HepG2 (cell line): Measurements from ENCODE around the gene RAPGEF2. TPM values are rescaled to one million over a fixed set of nuclear protein-coding genes. Genes with fewer than 3 reads are reported as not detected.

Experiments
- ATAC-seq: fragments of 200-7000 bp; cut with Tn5 transposase; 3 replicates; pipeline ENCODE4 v1.9.1; 2020; ENCODE audit warnings: mild to moderate bottlenecking, moderate library complexity
- BruUV-seq: library from RNA; stranded (reverse); fragments of 400-500 nt; replicated peaks from 2 replicates; lab custom pipeline; 2021; lab: Mats Ljungman, UMichigan
- CTCF ChIA-PET: fragments of 300-600 bp; formaldehyde crosslinking; extraction: SDS; loops from one replicate; lab custom pipeline; 2021; ENCODE audit warnings: low total read pairs, inconsistent platforms, low intra/inter-chr PET ratio; lab: Yijun Ruan, JAX
- POLR2A ChIA-PET: fragments of 350-600 bp; sonication (Branson Sonifier 250); formaldehyde crosslinking; loops from one replicate; lab custom pipeline; 2020; ENCODE audit warnings: antibody characterized with exemption, inconsistent platforms; lab: Yijun Ruan, JAX
- DNase-seq: peaks from one replicate; pipeline ENCODE4 v3.0.0-alpha.2; 2015; ENCODE audit warnings: low spot score
- FAIRE-seq: peaks from 3 replicates; lab custom pipeline; 2011; peaks lifted over from hg19 to GRCh38; lab: Jason Lieb, UNC
- H2AFZ ChIP-seq: one replicate; pipeline ENCODE4 v1.6.1; 2011; ENCODE audit warnings: low read length, inconsistent platforms
- H3K27ac ChIP-seq: fragments of 300-600 bp; 3 replicates; pipeline ENCODE4 v1.8.0; 2011; ENCODE audit warnings: mixed run types, mild to moderate bottlenecking, mixed read lengths, low read length, inconsistent platforms; ENCODE audit not compliant: insufficient read depth; ENCODE audit errors: extremely low read length
- H3K27me3 ChIP-seq, 2 experiments: fragments of 200-600 bp in 1 of 2; 2 replicates in 1 of 2; 3 replicates in 1 of 2; pipeline versions ENCODE4 v1.6.0 to v1.8.0; 2011; ENCODE audit warnings: low read length in 2 of 2, mild to moderate bottlenecking in 2 of 2, moderate library complexity in 2 of 2, inconsistent platforms in 1 of 2; ENCODE audit not compliant: insufficient read depth in 2 of 2, control insufficient read depth in 1 of 2
- H3K36me3 ChIP-seq, 2 experiments: fragments of 200-600 bp in 1 of 2; replicated peaks in 1 of 2; 2 replicates in 1 of 2; 3 replicates in 1 of 2; pipeline versions ENCODE4 v1.5.1 to v1.8.0; 2011; ENCODE audit warnings: low read length in 2 of 2, inconsistent platforms in 1 of 2; ENCODE audit not compliant: insufficient read depth in 2 of 2, control insufficient read depth in 1 of 2
- H3K4me1 ChIP-seq: 2 replicates; pipeline ENCODE4 v1.5.1; 2012; ENCODE audit warnings: low read length, inconsistent platforms; ENCODE audit not compliant: insufficient read depth
- H3K4me2 ChIP-seq: 2 replicates; pipeline ENCODE4 v1.6.0; 2011; ENCODE audit warnings: low read depth, low read length, inconsistent platforms
- H3K4me3 ChIP-seq, 3 experiments: fragments of 200-600 bp in 1 of 3; sonication (generic), shearing (Covaris generic) in 1 of 3; replicated peaks in 1 of 3; 2 replicates each; pipeline ENCODE4 v1.5.1; 2011 to 2016; ENCODE audit warnings: low read length in 3 of 3, inconsistent platforms in 2 of 3, low read depth in 2 of 3, mild to moderate bottlenecking in 2 of 3, control low read depth in 1 of 3, mixed read lengths in 1 of 3; ENCODE audit not compliant: insufficient read depth in 1 of 3
- H3K79me2 ChIP-seq: one replicate; pipeline ENCODE4 v1.6.1; 2011; ENCODE audit warnings: low read length, inconsistent platforms; ENCODE audit not compliant: insufficient read depth
- H3K9ac ChIP-seq: 2 replicates; pipeline ENCODE4 v1.6.0; 2011; ENCODE audit warnings: mild to moderate bottlenecking, low read depth, low read length, inconsistent platforms; ENCODE audit not compliant: insufficient read depth
- H3K9me3 ChIP-seq: 2 replicates; pipeline ENCODE4 v1.5.1; 2012; ENCODE audit warnings: mild to moderate bottlenecking, low read length
- H4K20me1 ChIP-seq: 2 replicates; pipeline ENCODE4 v1.6.0; 2011; ENCODE audit warnings: inconsistent platforms, mild to moderate bottlenecking, low read length, moderate library complexity; ENCODE audit not compliant: insufficient read depth
- KIAA2018 ChIP-seq: sonication (generic); formaldehyde crosslinking; IDR thresholded peaks from 2 replicates; pipeline ENCODE4 v1.5.0; 2020; ENCODE audit warnings: mild to moderate bottlenecking, missing genetic modification reagents, borderline replicate concordance
- MNT ChIP-seq: fragments of 450-650 bp; IDR thresholded peaks from 2 replicates; pipeline ENCODE4 v1.6.1; 2016
- RERE ChIP-seq: IDR thresholded peaks from 2 replicates; pipeline ENCODE4 v1.6.1; 2016; ENCODE audit warnings: low read depth, missing genetic modification reagents, missing compliant biosample characterization
- ZBTB39 ChIP-seq: sonication (generic); formaldehyde crosslinking; IDR thresholded peaks from 2 replicates; pipeline ENCODE4 v1.5.0; 2020; ENCODE audit warnings: missing genetic modification reagents
- ZFAT ChIP-seq: sonication (generic); formaldehyde crosslinking; conservative IDR thresholded peaks from 2 replicates; pipeline ENCODE4 v1.8.1; 2023; ENCODE audit warnings: missing genetic modification reagents, inconsistent platforms
- ZNF124 ChIP-seq: sonication (generic); formaldehyde crosslinking; IDR thresholded peaks from 2 replicates; pipeline ENCODE4 v1.4.0; 2020; ENCODE audit warnings: missing genetic modification reagents
- ZZZ3 ChIP-seq: sonication (generic); formaldehyde crosslinking; IDR thresholded peaks from 2 replicates; pipeline ENCODE4 v1.4.0; 2020; ENCODE audit warnings: missing genetic modification reagents, mild to moderate bottlenecking, borderline replicate concordance
- in situ Hi-C: cut with HindIII; loops from 2 replicates; pipeline ENCODE4 v1.10.0; 2017; ENCODE audit warnings: low pct_unique_long_range_greater_than_20kb; ENCODE audit not compliant: extremely low pct_ligation_motif_present
- intact Hi-C: fragments of 100-400 bp; cut with micrococcal nuclease; formaldehyde crosslinking; loops from one replicate; pipeline ENCODE4 v1.10.0; 2022; ENCODE audit not compliant: unreplicated experiment
- polyA plus RNA-seq, 8 experiments: library from polyadenylated mRNA; depleted of rRNA in 3 of 8; stranded (reverse) in 7 of 8; unstranded in 1 of 8; fragments of >200 nt; fragmentation: Illumina TruSeq in 4 of 8; extraction: Trizol in 4 of 8; gene quantifications; 2 replicates each; pipeline versions ENCODE4 v1.2.1 to v1.2.3, GENCODE V29; 2011 to 2016; ENCODE audit warnings: low read depth in 4 of 8, missing spikeins in 1 of 8, mixed read lengths in 1 of 8; ENCODE audit not compliant: insufficient read depth in 1 of 8
- total RNA-seq, 5 experiments: library from RNA; depleted of rRNA; stranded (reverse); fragments of >200 nt; fragmentation: Illumina TruSeq; extraction: Trizol; gene quantifications; 2 replicates each; pipeline ENCODE4 v1.2.3, GENCODE V29; 2016; ENCODE audit warnings: low read depth in 1 of 5

The RAPGEF2 gene
- total and polyA plus RNA-seq, 2 of the 13 experiments (the other 11 are each of a cell fraction or from before 2014, with no cell fraction given): 19.2 to 23.0 TPM

- ATAC-seq (no peak), DNase-seq (no peak), FAIRE-seq (no peak)
- H4K20me1 ChIP-seq: no peaks in the 10 kb centered on the region
- POLR2A ChIA-PET: no interaction called here
- no peaks in the 10 kb centered on the region for H3K36me3 ChIP-seq
- in situ Hi-C loops (no loop called here), intact Hi-C loops (no loop called here)
- H3K4me3 ChIP-seq: no peak overlapping the region
- no peak overlapping the region for H3K27ac ChIP-seq
- no peaks in the 10 kb centered on the region for H3K4me1 ChIP-seq
- BruUV-seq: no TSS peak
- no peaks in the 10 kb centered on the region for H3K9me3 ChIP-seq
- no peak for TF ChIP-seq RERE (CRISPR knock-in tag)
- no peak for TF ChIP-seq KIAA2018 (CRISPR knock-in tag)
- TF ChIP-seq ZNF124 (CRISPR knock-in tag): no peak
- TF ChIP-seq MNT: no peak
- TF ChIP-seq ZZZ3 (CRISPR knock-in tag): no peak
- no peak for TF ChIP-seq ZBTB39 (CRISPR knock-in tag)
- no peak for TF ChIP-seq ZFAT (CRISPR knock-in tag)
- no peak overlapping the region for H3K4me2 ChIP-seq
- H3K27me3 ChIP-seq: no peaks in the 10 kb centered on the region
- CTCF ChIA-PET: no interaction called here
- H3K9ac ChIP-seq: no peak overlapping the region
- no peak overlapping the region for H2AFZ ChIP-seq
- no peaks in the 10 kb centered on the region for H3K79me2 ChIP-seq
Measured at GRCh38 chr4:159384017-159384416, 281.1 kb downstream of the RAPGEF2 start.
